AG04450 (cell line): ENCODE data around the gene GLT1D1. TPM values are rescaled to one million over a fixed set of nuclear protein-coding genes. Genes with fewer than 3 reads are reported as not detected.

Experiments
- CTCF ChIA-PET: fragments of 300-600, 350-600 bp; formaldehyde crosslinking; extraction: SDS; loops from one replicate; lab custom pipeline; 2022; ENCODE audit warnings: antibody characterized with exemption, inconsistent platforms; lab: Charles Lee
- POLR2A ChIA-PET: fragments of 350-600 bp; formaldehyde crosslinking; extraction: SDS; loops from one replicate; lab custom pipeline; 2021; ENCODE audit warnings: antibody characterized with exemption, inconsistent platforms; lab: Yijun Ruan, JAX
- DNase-seq: peaks from one replicate; pipeline ENCODE4 v3.0.0-alpha.2; 2011; ENCODE audit warnings: low read depth, low spot score
- H3K27ac ChIP-seq: one replicate; pipeline ENCODE4 v1.5.1; 2012; ENCODE audit warnings: low read depth, low read length, control low read depth
- H3K27me3 ChIP-seq: one replicate; pipeline ENCODE4 v1.6.0; 2012; ENCODE audit warnings: low read length; ENCODE audit not compliant: control insufficient read depth, insufficient read depth
- H3K4me3 ChIP-seq: 2 replicates; pipeline ENCODE4 v1.5.1; 2011; ENCODE audit warnings: mild to moderate bottlenecking, low read depth, low read length, control low read depth
- H3K9me3 ChIP-seq: 2 replicates; pipeline ENCODE4 v1.5.1; 2012; ENCODE audit warnings: low read length; ENCODE audit not compliant: control insufficient read depth, insufficient read depth
- CTCF ChIP-seq: IDR thresholded peaks from 2 replicates; pipeline ENCODE4 v1.5.1; 2011; ENCODE audit warnings: low read depth, low read length, control low read depth, inconsistent platforms
- polyA plus RNA-seq: library from polyadenylated mRNA; depleted of rRNA; stranded (reverse); fragments of >200 nt; gene quantifications from 2 replicates; pipeline ENCODE4 v1.2.3, GENCODE V29; 2011

Gene GLT1D1
- polyA plus RNA-seq, 1 experiment = not detected

- no peak overlapping the region for H3K27ac ChIP-seq
- POLR2A ChIA-PET = no interaction called here
- no peak overlapping the region for H3K4me3 ChIP-seq
- H3K27me3 ChIP-seq = no peaks in the 10 kb centered on the region
- CTCF ChIA-PET = no interaction called here
- TF ChIP-seq CTCF = no peak
- no peak for DNase-seq
- peaks cover 10% of the 10 kb centered on the region for H3K9me3 ChIP-seq
Measured at GRCh38 chr12:128807161-128807724, 46.0 kb upstream of the GLT1D1 start.

GRCh38 chr12:128808651-128809050 lies 44.6 kb upstream of the GLT1D1 start:
- H3K27ac ChIP-seq = no peak overlapping the region
- peaks cover 8% of the 10 kb centered on the region for H3K9me3 ChIP-seq
- no peak for TF ChIP-seq CTCF
- H3K4me3 ChIP-seq = no peak overlapping the region
- no peaks in the 10 kb centered on the region for H3K27me3 ChIP-seq
- no peak for DNase-seq
- ChIA-PET POLR2A (no interaction called here), CTCF (no interaction called here)

GRCh38 chr12:128810182-128811127 lies 42.8 kb upstream of the GLT1D1 start:
- Histone ChIP-seq H3K27ac (no peak overlapping the region), H3K27me3 (no peaks in the 10 kb centered on the region), H3K9me3 (no peaks in the 10 kb centered on the region), H3K4me3 (no peak overlapping the region)
- TF ChIP-seq CTCF = no peak
- ChIA-PET POLR2A (no interaction called here), CTCF (interaction anchor here (0.6 kb wide), 1 partner anchor 27 kb away, joined by 3 read pairs; no protein-coding TSS in a partner anchor)
- DNase-seq = no peak

- H3K27me3 ChIP-seq = no peaks in the 10 kb centered on the region
- H3K27ac ChIP-seq = no peak overlapping the region
- no peaks in the 10 kb centered on the region for H3K9me3 ChIP-seq
- TF ChIP-seq CTCF = no peak
- no peak overlapping the region for H3K4me3 ChIP-seq
- DNase-seq = no peak
- ChIA-PET POLR2A (no interaction called here), CTCF (no interaction called here)
Measured at GRCh38 chr12:128811806-128812205, 41.5 kb upstream of the GLT1D1 start.

GRCh38 chr12:128813392-128813791 lies 39.9 kb upstream of the GLT1D1 start:
- ChIA-PET CTCF (no interaction called here), POLR2A (no interaction called here)
- H3K27ac ChIP-seq = no peak overlapping the region

More at GRCh38 chr12:128813392-128813791, 39.9 kb upstream of the GLT1D1 start:
- DNase-seq = no peak
- H3K27me3 ChIP-seq = no peaks in the 10 kb centered on the region
- no peak overlapping the region for H3K4me3 ChIP-seq
- no peaks in the 10 kb centered on the region for H3K9me3 ChIP-seq
- TF ChIP-seq CTCF = no peak
